Astrocyte of the cerebellum (primary cell): ENCODE results near the gene MVD.
"Not testable (repeated sequence)": the region's sequence is repeated elsewhere in the genome, so short reads cannot be mapped to it uniquely, and the experiment has no call there.

Experiments used
- DNase-seq: peaks from one replicate; pipeline ENCODE4 v3.0.0-alpha.2; 2011; ENCODE audit warnings: low read depth
- H3K4me3 ChIP-seq: 2 replicates; pipeline ENCODE4 v1.5.1; 2011; ENCODE audit warnings: mild to moderate bottlenecking, low read depth, low read length, moderate library complexity
- in situ Hi-C: cut with HindIII; loops from 2 replicates; pipeline ENCODE4 v1.10.0; 2017; ENCODE audit warnings: low sequenced_read_pairs
- TF ChIP-seq, protein P1 (sequence below): IDR thresholded peaks from 2 replicates; pipeline ENCODE4 v1.5.1; 2012; ENCODE audit warnings: low read length, low read depth, moderate library complexity, mild to moderate bottlenecking; ENCODE audit errors: missing control alignments

The MVD gene

GRCh38 chr16:88672776-88673175 is 9.9 kb upstream of the MVD start:
- H3K4me3 ChIP-seq: no peak overlapping the region
- in situ Hi-C loops: loop anchor here (10.0 kb wide), 1 partner anchor 112 kb away; the partner anchor contains the start of gene PIEZO1
- TF ChIP-seq, protein P1, sequence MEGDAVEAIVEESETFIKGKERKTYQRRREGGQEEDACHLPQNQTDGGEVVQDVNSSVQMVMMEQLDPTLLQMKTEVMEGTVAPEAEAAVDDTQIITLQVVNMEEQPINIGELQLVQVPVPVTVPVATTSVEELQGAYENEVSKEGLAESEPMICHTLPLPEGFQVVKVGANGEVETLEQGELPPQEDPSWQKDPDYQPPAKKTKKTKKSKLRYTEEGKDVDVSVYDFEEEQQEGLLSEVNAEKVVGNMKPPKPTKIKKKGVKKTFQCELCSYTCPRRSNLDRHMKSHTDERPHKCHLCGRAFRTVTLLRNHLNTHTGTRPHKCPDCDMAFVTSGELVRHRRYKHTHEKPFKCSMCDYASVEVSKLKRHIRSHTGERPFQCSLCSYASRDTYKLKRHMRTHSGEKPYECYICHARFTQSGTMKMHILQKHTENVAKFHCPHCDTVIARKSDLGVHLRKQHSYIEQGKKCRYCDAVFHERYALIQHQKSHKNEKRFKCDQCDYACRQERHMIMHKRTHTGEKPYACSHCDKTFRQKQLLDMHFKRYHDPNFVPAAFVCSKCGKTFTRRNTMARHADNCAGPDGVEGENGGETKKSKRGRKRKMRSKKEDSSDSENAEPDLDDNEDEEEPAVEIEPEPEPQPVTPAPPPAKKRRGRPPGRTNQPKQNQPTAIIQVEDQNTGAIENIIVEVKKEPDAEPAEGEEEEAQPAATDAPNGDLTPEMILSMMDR: peak; percentile 39
- DNase-seq: no peak

- TF ChIP-seq, protein P1: no peak
- in situ Hi-C loops: loop anchor here (10.0 kb wide), 1 partner anchor 113 kb away; the partner anchor contains the start of gene PIEZO1
- no peak overlapping the region for H3K4me3 ChIP-seq
- no peak for DNase-seq
Observed at GRCh38 chr16:88671806-88672205, 8.9 kb upstream of the MVD start.

GRCh38 chr16:88669980-88670379 is 7.1 kb upstream of the MVD start:
- TF ChIP-seq, protein P1: no peak
- DNase-seq: no peak
- in situ Hi-C loops: loop anchor here (10.0 kb wide), 1 partner anchor 115 kb away; the partner anchor contains the start of gene PIEZO1
- H3K4me3 ChIP-seq: no peak overlapping the region

DNA sequence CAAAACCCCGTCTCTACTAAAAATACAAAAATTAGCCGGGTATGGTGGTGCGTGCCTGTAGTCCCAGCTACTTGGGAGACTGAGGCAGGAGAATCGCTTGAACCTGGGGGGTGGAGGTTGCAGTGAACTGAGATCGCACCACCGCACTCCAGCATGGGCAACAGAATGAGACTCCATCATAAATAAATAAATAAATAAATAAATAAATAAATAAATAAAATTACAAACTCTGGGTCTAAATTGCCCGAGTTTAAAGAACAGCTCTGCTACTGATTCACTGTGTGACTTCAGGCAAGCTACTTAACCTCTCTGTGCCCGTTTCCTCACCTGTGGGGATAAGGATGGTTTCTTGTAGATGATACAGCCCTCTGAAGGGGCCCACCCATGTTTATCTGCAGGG is 6.6 kb upstream of the MVD start:
- H3K4me3 ChIP-seq, in situ Hi-C loops, DNase-seq: not testable (repeated sequence)

DNA sequence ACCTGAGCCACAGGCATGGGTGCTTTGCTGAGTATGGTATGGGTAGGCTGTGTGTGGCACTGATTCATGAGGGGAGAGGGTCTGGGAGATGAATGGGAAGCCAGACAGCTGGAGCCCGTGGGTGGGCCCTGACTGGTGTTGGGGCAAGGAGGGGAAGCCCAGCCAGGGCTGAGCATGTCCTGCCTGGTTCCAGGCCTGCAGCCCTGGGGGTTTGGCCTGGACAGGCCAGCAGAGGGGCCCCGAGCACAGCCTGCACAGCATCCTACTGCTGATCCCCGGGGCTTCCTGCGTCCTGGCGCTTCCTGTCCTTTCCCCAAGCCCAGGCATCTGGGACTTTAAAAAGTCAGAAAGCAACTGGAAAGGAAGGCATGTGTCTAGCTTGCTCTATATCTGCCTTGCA is 4.6 kb upstream of the MVD start:
- in situ Hi-C loops: no loop called here
- DNase-seq: no peak
- TF ChIP-seq, protein P1: no peak
- no peak overlapping the region for H3K4me3 ChIP-seq

DNA sequence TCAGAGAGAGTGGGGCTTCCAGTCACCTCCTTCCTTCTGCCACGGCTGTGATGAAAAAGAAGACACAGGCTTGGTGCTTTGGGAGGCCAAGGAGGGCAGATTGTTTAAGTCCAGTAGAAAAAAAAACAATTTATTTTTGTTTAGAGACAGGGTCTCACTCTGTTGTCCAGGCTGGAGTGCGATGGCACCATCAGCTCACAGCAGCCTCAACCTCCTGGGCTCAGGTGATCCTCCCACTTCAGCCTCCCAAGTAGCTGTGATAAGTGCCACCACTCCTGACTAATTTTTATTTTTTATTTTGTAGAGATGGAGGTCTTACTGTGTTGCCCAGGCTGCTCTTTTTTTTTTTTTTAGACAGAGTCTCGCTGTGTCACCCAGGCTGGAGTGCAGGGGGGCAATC is 2.7 kb upstream of the MVD start:
- in situ Hi-C loops: no loop called here
- TF ChIP-seq, protein P1: no peak
- no peak overlapping the region for H3K4me3 ChIP-seq
- no peak for DNase-seq

- in situ Hi-C loops: no loop called here
- H3K4me3 ChIP-seq: no peak overlapping the region
- TF ChIP-seq, protein P1: no peak
- DNase-seq: no peak
Observed at GRCh38 chr16:88665148-88665547, 2.3 kb upstream of the MVD start.
